RCC 7860 (cell line): ENCODE data around the gene PRLH.
A peak's percentile ranks its signal among the peaks of the same experiment; 100 is the strongest.

ENCODE experiments used
- DNase-seq: peaks from one replicate; pipeline ENCODE4 v3.0.0-alpha.2; 2015; ENCODE audit warnings: low spot score
- FAIRE-seq: peaks from 2 replicates; lab custom pipeline; 2012; peaks lifted over from hg19 to GRCh38; lab: Jason Lieb, UNC

Gene PRLH

DNA sequence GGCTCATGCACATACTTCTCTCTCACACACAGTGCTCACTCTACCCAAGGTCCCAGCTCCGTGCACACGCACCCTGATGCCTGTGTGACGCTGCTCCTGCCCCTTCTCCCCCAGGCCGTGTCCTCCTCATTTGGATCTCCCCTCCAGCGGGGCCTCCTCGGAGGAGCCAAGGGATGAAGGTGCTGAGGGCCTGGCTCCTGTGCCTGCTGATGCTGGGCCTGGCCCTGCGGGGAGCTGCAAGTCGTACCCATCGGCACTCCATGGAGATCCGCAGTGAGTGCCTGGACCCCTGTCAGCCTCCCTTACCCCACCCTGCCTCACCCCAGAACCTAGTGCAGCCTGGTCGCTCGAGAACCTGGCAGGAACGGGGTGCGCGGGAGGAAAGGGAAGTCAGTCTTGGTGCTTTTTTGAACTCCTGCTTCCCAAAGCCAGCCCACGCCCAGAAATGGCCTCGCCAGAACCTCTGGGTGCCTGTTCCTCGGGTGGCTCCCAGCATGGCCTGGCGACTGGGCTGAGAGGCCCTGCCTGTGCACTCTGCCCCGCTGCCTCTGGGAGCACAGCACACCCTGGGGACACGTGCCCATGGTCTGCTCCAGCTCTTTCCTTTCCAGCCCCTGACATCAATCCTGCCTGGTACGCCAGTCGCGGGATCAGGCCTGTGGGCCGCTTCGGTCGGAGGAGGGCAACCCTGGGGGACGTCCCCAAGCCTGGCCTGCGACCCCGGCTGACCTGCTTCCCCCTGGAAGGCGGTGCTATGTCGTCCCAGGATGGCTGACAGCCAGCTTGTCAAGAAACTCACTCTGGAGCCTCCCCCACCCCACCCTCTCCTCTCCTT, at the start of gene PRLH:
Gene PRLH (plus strand): TSS at position 174 of the 835 bp plus-strand sequence. CDS start 0 bp downstream, at position 174.
- DNase-seq (no peak), FAIRE-seq (no peak)

DNA sequence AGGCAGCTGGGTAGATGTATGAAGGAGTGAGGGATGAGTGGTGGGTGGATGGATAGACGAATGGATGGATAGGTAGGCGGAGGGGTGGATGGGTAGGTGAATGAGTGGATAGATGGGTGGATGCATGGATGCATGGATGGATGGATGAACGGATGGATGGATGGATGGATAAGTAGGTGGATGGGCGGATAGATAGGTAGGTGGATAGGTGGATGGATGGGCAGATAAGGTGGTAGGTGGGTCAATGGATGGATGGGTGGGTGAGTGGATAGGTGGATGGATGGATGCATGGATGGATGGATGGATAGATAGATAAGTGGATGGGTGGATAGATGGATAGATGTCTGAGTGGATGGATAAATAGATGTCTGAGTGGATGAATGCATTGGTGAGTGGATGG, 49.2 kb upstream of the PRLH start:
- FAIRE-seq: no peak
- no peak for DNase-seq

DNA sequence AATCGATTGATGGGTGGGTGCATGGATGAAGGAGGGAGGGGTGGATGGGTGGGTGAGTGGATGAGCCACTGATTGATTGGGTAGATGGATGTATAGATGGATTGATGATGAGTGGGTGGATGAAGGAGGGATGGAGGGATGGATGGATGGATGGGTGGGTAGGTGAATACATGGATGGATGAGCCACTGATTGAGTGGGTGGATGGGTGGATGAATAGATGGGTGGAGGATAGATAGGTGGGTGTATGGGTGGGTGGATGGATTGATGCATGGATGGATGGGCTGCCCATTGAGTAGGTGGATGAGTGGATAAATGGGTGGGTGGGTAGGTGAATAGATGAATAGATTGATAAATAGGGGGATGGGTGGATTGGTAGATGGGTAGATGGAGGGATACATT, 48.4 kb upstream of the PRLH start:
- FAIRE-seq (no peak), DNase-seq (no peak)

DNA sequence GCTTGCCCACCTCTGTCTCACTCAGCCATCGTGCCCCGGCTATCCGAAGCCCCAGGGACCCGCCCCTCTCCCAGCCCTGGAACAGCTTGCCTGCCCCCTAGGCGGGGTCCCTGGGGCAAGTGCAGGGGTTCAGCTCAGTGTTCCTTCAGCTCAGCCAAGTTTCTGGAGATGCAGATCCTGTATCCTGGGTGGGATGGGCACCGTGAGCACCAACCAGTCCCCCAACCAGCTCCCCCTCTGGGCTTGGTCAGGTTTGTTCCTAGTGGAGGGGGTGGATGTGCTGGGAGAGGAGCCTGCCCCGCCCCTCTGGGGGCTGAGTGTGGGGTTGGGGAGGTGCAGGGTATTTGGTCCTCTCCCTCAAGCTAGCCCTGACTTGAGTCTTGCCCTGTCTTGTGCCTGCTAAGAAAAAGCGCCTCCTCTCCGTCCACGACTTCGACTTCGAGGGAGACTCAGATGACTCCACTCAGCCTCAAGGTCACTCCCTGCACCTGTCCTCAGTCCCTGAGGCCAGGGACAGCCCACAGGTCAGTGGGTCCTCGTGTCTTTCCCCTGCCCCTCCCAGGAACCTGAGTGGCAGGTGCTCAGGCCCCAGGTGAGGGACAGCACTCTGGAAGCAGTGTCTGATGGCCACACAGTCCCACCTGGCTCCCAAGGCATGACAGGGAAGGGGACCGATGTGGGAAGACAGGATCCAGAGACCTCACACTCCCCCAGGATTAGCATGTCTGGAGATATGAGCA, 46.7 kb upstream of the PRLH start:
- FAIRE-seq: no peak

GRCh38 chr2:237520290-237520689, 46.1 kb upstream of the PRLH start:
- DNase-seq (no peak), FAIRE-seq (no peak)

More for the DNA sequence above, 46.7 kb upstream of the PRLH start:
- DNase-seq: no peak

DNA sequence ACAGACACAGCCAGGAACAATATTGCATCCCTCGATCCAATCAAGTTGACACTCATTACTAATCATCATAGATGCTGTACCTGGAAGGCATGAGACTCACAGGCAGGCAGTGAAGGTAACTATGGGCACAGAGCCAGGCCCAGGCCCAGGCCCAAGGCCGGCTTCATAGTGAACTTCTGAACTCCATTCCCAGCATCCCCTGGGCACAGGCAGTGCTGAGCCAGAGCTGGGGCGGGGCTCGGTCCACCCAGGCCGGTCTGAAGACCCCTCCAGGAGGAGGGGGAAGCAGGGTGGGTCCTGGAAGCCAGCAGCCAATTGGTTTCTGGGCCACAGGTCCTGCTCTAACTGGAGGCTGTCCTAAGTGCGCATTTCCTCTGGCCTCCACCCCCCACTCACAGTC, 41.7 kb upstream of the PRLH start:
- no peak for FAIRE-seq
- DNase-seq: no peak

DNA sequence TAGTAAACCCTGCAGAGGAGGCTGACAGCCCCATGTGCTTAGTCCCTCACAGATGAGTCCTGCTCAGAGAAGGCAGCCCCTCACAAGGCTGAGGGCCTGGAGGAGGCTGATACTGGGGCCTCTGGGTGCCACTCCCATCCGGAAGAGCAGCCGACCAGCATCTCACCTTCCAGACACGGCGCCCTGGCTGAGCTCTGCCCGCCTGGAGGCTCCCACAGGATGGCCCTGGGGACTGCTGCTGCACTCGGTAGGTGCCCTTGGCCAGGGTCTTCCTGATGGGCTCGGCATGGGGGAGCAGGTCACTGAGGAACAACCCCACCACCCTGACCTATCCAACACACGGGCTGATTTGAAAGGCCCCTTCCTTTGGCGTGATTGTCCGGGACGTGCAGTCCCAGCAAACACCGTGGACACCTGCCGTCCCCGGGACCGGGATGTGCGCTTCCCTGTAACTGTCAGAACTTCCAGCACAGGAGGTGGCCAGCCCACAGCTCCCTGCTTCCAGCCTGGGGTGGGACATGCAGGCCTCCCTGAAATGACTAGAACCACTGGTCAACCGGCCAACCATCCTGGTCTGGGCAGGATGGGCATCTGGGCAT, 40.7 kb upstream of the PRLH start:
- DNase-seq (no peak), FAIRE-seq (no peak)

DNA sequence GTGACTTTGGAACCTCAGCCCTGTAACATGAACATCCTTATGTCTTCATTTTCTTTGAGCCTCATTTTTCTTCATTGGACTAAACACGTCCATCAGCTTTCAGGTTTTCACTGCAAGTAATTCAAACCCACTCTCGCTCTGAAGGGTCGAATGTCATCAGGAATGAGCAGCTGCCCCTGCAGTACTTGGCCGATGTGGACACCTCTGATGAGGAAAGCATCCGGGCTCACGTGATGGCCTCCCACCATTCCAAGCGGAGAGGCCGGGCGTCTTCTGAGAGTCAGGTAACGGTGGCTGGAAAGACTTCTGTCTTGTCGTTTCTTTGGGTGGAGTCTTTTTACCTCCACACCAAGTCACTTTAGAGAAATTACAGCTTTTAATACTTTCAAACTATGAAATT, 39.1 kb upstream of the PRLH start:
- DNase-seq (no peak), FAIRE-seq (no peak)

- FAIRE-seq: no peak
These were observed 38.6 kb upstream of the PRLH start for GRCh38 chr2:237527766-237528165.

GRCh38 chr2:237529452-237530402, 36.6 kb upstream of the PRLH start:
- FAIRE-seq (no peak), DNase-seq (no peak)

More at GRCh38 chr2:237527766-237528165, 38.6 kb upstream of the PRLH start:
- DNase-seq: no peak

GRCh38 chr2:237530472-237531433, 35.6 kb upstream of the PRLH start:
- no peak for FAIRE-seq
- no peak for DNase-seq

DNA sequence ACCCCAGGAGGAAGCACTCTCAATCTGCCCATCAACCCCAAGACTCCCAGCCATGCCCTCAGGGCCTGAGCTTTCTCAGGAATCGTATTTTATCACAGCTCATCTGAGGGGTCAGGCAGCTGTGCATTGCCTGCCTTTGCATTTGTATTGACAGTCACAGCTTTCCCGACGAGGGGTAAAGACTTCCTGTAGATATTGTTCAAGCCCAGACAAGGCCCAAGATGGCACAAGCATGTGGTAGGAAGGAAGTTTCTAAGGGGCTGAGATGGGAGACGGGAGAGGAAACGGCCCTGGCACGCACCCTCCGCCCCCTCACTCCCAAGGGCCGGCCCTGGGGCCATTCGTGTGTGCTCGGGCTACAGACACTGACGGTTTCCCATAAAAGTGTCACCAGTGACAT, 34.2 kb upstream of the PRLH start:
- DNase-seq (no peak), FAIRE-seq (no peak)

- FAIRE-seq (no peak), DNase-seq (peak; percentile 57)
These were observed 32.7 kb upstream of the PRLH start for GRCh38 chr2:237533668-237534161.

GRCh38 chr2:237534380-237534779, 32.0 kb upstream of the PRLH start:
- DNase-seq: no peak
- no peak for FAIRE-seq

DNA sequence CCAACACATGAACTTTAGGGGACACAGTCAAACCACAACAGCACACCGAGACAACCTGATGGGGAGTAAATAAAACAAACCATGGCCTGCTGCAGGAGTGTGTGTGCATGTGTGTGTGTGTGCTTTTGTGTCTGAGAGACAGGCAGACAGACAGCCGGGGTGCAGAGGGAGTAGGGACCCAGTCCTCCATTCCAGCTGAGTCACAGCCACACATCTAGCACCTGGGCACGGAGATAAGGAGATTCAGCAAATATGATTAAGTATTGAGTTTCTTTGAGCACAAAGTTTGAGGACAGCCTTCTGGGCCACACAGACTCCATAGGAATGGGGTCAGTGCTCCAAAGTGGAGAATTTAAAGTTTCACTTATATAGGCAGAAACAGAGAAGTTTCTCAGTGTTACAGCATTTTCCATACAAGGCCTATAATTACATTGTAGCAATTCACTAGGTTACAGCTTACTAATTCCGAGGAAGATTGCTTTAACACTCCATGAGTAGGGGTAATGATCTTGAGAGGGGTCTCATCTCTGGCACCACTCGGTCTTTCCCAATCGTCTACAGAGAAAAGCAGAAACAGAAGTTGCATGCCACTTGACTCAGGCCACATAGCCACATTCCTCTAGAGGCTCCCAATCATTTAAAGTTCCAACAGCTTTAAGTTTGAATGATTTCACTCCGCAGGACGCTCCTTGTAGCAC, 30.8 kb upstream of the PRLH start:
- FAIRE-seq (no peak), DNase-seq (no peak)

- DNase-seq (no peak), FAIRE-seq (no peak)
These were observed 30.3 kb upstream of the PRLH start for GRCh38 chr2:237536083-237536415.

DNA sequence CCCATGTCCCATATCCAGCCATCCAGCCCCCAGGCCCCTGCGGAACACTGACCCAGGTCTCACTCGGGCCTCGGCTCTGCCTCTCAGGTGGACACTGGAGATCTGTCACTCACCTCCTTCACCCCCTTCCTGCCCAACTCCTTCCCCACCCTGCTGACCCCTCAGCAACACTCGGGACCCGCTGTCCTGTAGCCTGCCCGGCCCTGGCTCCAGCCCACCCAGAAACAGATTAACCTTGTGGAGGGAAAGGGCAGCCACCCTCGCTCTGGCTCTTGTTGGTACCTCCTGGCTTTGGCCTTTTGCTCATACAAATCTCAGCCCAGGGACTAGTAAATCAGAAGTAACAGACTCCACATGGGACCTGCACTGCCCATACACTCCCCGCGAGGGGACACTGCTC, 29.8 kb upstream of the PRLH start:
- no peak for DNase-seq
- FAIRE-seq: no peak

DNA sequence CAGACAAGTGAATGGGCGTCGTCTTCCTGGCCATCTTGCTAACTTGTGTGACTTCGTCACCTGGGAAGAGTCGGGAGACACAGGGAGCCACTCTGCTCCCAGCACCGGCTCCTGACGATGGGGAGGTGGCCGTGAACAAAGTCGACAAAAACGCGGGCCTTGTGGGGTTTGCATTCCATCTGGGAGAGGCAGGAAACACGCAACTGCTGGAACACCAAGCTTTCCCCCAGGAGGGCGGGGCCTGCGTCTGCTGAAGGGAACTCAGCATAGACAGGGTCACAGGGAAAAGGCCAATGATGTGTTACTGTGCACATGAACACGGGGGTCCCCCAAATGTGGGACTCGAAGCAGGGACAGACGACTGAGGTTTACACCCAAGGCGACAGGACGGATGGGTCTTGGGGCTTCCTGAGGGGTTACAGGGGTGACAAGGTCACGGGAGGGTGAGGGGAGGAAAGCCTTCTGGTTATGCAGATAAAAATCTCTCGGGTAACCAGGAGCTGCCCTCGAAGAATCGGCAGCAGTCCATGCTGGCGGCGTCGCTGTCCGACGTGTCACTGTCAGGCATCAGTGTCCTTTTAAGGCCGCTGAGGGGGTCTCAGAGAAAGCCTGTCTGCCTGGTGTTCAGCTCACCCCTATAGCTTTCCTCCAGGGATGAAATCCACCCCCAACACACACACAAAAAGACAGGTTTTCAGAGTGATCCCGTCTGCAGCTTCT, 28.2 kb upstream of the PRLH start:
- FAIRE-seq (no peak), DNase-seq (no peak)
